ENCODE measurements around the gene JUN. TPM values are rescaled to one million over a fixed set of nuclear protein-coding genes. Genes with fewer than 3 reads are reported as not detected.

JUN gene
- total RNA-seq, 2 experiments from 2014 or later = 12.5 to 13.2 TPM

DNA sequence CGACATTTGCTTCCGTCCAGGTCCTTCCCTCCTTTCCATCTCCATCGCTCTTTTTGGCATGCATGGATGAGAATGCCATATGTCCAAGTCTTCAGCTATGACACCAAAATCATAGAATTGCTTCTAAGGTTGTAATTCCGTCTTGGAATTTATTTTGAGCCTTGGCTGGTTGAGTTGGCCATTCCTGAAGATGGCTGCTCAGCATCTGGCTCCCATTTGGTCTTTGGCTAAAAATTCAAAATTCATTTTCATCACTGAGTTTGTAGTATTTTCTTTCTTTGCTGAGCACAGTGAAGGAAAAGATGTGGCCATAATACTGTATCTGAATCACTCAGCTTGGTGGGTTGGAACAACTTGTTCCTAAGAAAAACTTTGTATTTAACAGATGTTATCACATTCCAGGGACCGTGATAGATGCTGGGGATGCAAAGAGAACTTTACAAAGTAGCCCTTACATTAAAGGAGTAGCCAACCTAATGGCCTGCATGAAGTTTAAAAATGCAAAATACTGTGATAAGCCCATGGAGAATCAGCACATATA lies 15.6 kb downstream of the JUN start:
- CTCF ChIA-PET = interaction anchor here (0.6 to 2.9 kb wide), 8 partner anchors 9 to 931 kb away, joined by 3 to 10 read pairs (median 4); partner anchors contain the start of gene JUN
- Mint-ChIP-seq H3K9me3 (no peaks in the 10 kb centered on the region), H3K27ac (no peak overlapping the region), H3K4me3 (no peak overlapping the region), H3K27me3 (peaks cover 6% of the 10 kb centered on the region), H3K4me1 (ENCODE audit: low read depth) (peaks cover 4% of the 10 kb centered on the region), H3K36me3 (no peaks in the 10 kb centered on the region)
- POLR2A ChIA-PET = interaction anchor here (1.9 kb wide), 1 partner anchor 13 kb away, joined by 5 read pairs; no protein-coding TSS in a partner anchor
- intact Hi-C loops (cut with micrococcal nuclease) = no loop called here
- no peak for DNase-seq

DNA sequence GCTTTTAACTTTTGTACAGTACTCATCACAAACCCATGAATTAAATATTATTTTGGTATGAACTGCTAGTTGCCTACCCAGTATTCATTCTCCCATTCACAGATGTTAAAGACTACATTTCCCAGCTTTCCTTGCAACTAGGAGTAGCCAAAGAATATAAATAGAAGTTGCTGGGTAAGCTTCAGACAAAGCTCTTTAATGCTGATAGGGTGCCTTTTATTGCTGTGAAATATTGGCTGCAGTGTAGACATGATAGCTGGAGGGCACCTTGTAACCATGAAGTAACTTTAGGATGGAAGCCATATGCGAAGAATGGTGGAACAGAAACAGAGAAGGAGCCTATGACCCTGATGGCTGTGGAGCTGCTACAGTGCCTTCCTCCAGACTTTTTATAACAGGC lies 16.7 kb downstream of the JUN start:
- no peak for DNase-seq
- Mint-ChIP-seq H3K36me3 (no peaks in the 10 kb centered on the region), H3K4me3 (no peak overlapping the region), H3K4me1 (ENCODE audit: low read depth) (no peaks in the 10 kb centered on the region), H3K9me3 (no peaks in the 10 kb centered on the region), H3K27me3 (peaks cover 8% of the 10 kb centered on the region), H3K27ac (no peak overlapping the region)
- intact Hi-C loops (cut with micrococcal nuclease) = no loop called here
- POLR2A ChIA-PET = interaction anchor here (1.9 kb wide), 1 partner anchor 12 kb away, joined by 5 read pairs; no protein-coding TSS in a partner anchor
- CTCF ChIA-PET = interaction anchor here (0.6 to 2.9 kb wide), 4 partner anchors 17 to 1127 kb away, joined by 3 to 10 read pairs (median 4); partner anchors contain the start of gene JUN

DNA sequence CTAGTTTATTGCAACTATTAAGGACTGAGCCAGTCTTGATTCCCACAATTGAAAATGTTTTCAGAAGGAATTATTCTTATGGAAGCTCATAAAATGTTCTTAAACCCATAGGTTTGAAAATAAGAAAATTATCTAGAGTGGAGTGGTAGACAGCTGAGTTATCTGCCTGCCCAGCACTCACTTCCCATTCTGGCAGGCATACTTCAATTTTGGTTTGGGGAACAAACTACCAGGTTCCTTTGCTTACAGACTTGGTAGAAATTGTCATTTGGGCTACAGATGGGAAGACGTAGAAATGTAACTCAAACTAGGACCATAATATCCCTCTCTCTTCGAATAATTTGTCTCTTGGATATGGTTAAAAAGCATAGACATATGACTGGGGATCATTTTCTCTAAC lies 18.4 kb downstream of the JUN start:
- H3K9me3 Mint-ChIP-seq = no peaks in the 10 kb centered on the region
- POLR2A ChIA-PET = no interaction called here
- peaks cover 8% of the 10 kb centered on the region for H3K27me3 Mint-ChIP-seq
- intact Hi-C loops (cut with micrococcal nuclease) = no loop called here
- DNase-seq = no peak
- H3K4me3 Mint-ChIP-seq = no peak overlapping the region
- CTCF ChIA-PET = interaction anchor here (1.0 kb wide), 1 partner anchor 26 kb away, joined by 4 read pairs; no protein-coding TSS in a partner anchor
- no peaks in the 10 kb centered on the region for H3K4me1 Mint-ChIP-seq (ENCODE audit: low read depth)
- H3K27ac Mint-ChIP-seq = no peak overlapping the region
- H3K36me3 Mint-ChIP-seq = no peaks in the 10 kb centered on the region

DNA sequence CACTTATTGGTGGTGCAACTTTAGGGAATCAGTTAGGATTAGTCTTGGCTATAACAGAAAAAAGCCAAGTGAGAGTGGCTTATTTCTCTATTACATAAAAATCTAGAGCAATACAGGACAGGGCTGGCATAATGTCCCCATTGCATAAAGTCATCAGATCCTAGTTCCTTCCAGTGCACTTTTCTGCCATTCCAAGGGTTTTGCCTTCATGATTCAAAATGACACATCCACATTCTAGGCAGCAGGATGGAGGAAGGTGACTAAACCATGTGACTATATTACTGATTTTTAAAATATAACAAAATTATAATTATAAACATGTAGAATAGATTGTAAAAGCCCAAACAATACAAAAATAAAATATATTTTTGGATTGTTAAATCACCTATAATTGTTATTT lies 18.8 kb downstream of the JUN start:
- Mint-ChIP-seq H3K36me3 (no peaks in the 10 kb centered on the region), H3K9me3 (no peaks in the 10 kb centered on the region), H3K27me3 (peaks cover 8% of the 10 kb centered on the region), H3K4me1 (ENCODE audit: low read depth) (no peaks in the 10 kb centered on the region), H3K27ac (no peak overlapping the region), H3K4me3 (no peak overlapping the region)
- ChIA-PET CTCF (no interaction called here), POLR2A (no interaction called here)
- intact Hi-C loops (cut with micrococcal nuclease) = no loop called here
- DNase-seq = no peak

DNA sequence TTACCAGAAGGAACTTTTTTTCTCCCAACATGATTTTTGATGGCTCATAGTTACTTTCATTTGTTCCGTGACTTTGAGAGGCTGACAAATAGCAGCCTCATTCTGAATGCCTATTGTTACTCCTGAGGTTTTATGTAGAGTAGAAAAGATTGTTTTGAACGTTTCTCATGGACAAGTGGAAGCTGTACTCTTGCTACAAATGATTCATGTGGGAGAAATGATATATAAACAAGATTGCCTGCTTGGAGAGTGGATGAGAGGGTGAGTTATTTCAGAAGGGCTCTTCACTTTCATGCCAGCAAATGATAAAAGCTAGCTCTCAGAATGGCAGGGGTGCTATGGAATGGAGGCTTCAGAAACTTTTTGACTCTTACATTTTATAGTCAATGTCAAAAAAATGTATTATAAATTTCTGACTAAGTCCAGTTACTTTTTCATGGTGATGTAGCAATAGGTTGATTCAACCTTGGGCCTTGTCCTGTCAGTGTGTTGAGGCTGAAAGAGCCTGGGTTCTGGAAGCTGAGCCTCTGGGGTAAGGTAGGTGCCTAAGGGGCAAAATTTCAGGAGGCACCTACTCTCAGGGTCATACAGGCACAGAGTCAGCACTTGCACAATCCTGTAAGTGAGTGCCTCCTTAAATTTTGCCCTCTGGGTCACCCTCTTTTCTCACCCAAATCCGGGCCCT lies 19.4 kb downstream of the JUN start:
- DNase-seq = no peak
- Mint-ChIP-seq H3K27ac (no peak overlapping the region), H3K4me3 (no peak overlapping the region), H3K27me3 (peaks cover 8% of the 10 kb centered on the region), H3K9me3 (no peaks in the 10 kb centered on the region), H3K4me1 (ENCODE audit: low read depth) (no peaks in the 10 kb centered on the region), H3K36me3 (no peaks in the 10 kb centered on the region)
- intact Hi-C loops (cut with micrococcal nuclease) = no loop called here
- ChIA-PET CTCF (no interaction called here), POLR2A (interaction anchor here (1.9 kb wide), 1 partner anchor 19 kb away, joined by 6 read pairs; the partner anchor contains the start of gene JUN)

DNA sequence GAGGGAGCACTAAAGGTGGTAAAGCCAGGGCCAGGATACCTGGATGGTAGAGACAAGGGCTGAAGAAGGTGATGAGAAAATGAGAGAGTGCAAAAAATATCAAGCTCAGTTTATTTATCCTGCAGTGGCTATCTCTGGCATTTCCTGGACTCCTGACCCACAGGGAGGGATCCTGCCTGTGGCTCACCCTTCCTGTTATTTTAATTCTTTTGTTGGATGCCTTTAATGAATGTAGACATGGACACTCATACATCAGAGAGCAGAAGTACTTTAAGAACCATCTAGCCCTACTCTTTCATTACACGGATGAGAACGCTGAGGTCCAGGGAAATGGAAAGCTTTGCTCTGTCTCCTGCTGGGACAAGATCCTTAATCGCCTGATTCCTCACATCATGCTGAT lies 20.6 kb downstream of the JUN start:
- Mint-ChIP-seq H3K27me3 (peaks cover 6% of the 10 kb centered on the region), H3K36me3 (no peaks in the 10 kb centered on the region), H3K4me1 (ENCODE audit: low read depth) (no peaks in the 10 kb centered on the region), H3K27ac (no peak overlapping the region), H3K9me3 (no peaks in the 10 kb centered on the region), H3K4me3 (no peak overlapping the region)
- ChIA-PET CTCF (interaction anchor here (0.6 kb wide), 1 partner anchor 63 kb away, joined by 3 read pairs; no protein-coding TSS in a partner anchor), POLR2A (interaction anchor here (1.9 kb wide), 1 partner anchor 20 kb away, joined by 6 read pairs; the partner anchor contains the start of gene JUN)
- intact Hi-C loops (cut with micrococcal nuclease) = no loop called here
- DNase-seq = no peak

DNA sequence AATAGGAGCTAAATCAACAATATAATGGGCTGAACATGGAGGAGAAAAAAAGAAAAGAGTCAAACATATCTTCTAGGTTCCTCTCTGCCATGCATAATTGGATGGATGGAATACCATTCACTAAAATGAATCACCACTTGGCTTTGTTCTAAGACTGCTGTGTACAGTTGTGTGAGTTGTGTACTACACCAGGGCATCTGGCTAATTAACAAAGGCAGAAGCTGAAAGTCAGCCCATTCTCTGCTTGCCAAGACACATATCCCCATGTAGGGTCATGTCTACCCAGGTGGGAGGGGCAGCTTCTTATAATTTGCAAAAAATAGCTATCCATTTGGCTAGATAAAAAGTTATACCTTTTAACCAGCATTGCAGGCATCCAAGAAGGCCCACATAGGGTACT lies 21.0 kb downstream of the JUN start:
- Mint-ChIP-seq H3K4me3 (no peak overlapping the region), H3K4me1 (ENCODE audit: low read depth) (no peaks in the 10 kb centered on the region), H3K27ac (no peak overlapping the region), H3K9me3 (no peaks in the 10 kb centered on the region), H3K27me3 (peaks cover 6% of the 10 kb centered on the region), H3K36me3 (no peaks in the 10 kb centered on the region)
- CTCF ChIA-PET = interaction anchor here (0.6 kb wide), 1 partner anchor 62 kb away, joined by 3 read pairs; no protein-coding TSS in a partner anchor
- no peak for DNase-seq
- intact Hi-C loops (cut with micrococcal nuclease) = no loop called here
- POLR2A ChIA-PET = interaction anchor here (1.9 kb wide), 1 partner anchor 21 kb away, joined by 6 read pairs; the partner anchor contains the start of gene JUN

DNA sequence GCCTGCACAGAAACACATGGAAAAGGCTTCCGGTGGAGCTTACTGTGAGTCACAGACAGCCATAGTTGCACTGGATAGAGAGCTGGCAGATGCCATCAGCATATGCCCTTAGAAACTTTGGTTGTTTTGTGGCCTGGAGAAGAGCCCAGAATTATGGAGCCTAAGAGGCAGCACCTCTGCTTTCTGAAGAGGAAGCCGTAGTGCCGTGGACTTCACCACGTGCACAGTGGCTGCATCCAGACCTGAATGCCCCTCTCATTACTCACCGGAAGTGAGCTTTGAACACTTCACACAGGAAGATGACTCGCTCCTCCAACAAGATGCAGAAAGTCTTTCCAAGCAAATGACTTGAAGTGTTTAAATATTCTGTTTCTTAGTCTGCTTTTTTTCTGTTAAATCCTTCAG lies 28.4 kb downstream of the JUN start:
- ChIA-PET CTCF (interaction anchor here (1.1 to 1.6 kb wide), 3 partner anchors 13 to 943 kb away, joined by 3 to 8 read pairs (median 4); partner anchors contain the start of gene JUN), POLR2A (interaction anchor here (1.0 to 3.0 kb wide), 6 partner anchors 12 to 677 kb away, joined by 3 to 17 read pairs (median 4); partner anchors contain the start of gene JUN)
- intact Hi-C loops (cut with micrococcal nuclease) = loop anchor here (1.0 to 2.0 kb wide), 2 partner anchors 29 to 57 kb away; partner anchors contain the start of gene JUN
- Mint-ChIP-seq H3K4me3 (no peak overlapping the region), H3K9me3 (no peaks in the 10 kb centered on the region), H3K27me3 (no peaks in the 10 kb centered on the region), H3K27ac (peak overlapping the region; percentile 78), H3K4me1 (ENCODE audit: low read depth) (peaks cover 44% of the 10 kb centered on the region), H3K36me3 (no peaks in the 10 kb centered on the region)
- DNase-seq = peak; percentile 80

DNA sequence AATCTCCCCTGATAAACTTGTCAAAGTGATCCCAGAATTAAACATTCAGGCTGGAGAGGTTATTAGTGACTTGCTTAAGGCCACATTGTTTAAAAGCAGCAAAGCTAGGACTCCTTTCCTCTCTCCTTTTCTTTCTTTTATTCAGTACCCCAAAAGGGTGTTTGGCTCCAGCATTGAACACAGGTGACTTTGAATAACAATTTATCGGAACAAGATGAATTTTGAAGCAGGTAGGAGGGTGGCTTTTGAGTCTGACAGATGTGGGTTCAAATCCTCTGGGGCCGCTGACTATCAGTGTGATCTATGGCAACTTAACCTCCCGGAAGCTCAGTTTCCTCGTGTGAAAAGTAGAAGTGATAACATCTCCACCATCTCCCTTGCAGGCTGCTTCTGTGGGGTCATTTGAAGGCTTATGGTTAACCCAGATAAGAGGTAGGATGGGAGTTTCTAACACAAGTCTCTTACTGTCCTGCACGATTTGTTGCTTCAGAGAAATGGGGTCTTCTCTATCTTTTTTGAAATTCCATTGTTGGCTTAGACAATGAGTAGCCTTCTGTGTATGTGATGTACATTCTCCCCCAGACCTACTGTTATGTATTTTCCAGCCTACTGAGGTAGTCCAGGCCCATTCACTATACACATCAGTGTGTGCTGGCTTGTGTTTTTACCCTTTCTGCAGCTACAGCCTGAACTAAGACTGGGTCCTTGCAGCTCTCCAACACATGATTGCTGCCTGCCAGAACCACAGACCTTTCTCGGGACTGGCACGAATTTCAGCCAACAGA lies 29.0 kb downstream of the JUN start:
- Mint-ChIP-seq H3K9me3 (no peaks in the 10 kb centered on the region), H3K36me3 (no peaks in the 10 kb centered on the region), H3K27ac (peak overlapping the region; percentile 78), H3K27me3 (no peaks in the 10 kb centered on the region), H3K4me3 (no peak overlapping the region), H3K4me1 (ENCODE audit: low read depth) (peaks cover 44% of the 10 kb centered on the region)
- ChIA-PET CTCF (interaction anchor here (1.1 to 1.6 kb wide), 3 partner anchors 14 to 944 kb away, joined by 3 to 8 read pairs (median 4); partner anchors contain the start of gene JUN), POLR2A (interaction anchor here (1.0 to 3.0 kb wide), 5 partner anchors 12 to 678 kb away, joined by 3 to 17 read pairs (median 4); partner anchors contain the start of gene JUN)
- no peak for DNase-seq
- intact Hi-C loops (cut with micrococcal nuclease) = loop anchor here (1.0 to 2.0 kb wide), 2 partner anchors 29 to 56 kb away; partner anchors contain the start of gene JUN

DNA sequence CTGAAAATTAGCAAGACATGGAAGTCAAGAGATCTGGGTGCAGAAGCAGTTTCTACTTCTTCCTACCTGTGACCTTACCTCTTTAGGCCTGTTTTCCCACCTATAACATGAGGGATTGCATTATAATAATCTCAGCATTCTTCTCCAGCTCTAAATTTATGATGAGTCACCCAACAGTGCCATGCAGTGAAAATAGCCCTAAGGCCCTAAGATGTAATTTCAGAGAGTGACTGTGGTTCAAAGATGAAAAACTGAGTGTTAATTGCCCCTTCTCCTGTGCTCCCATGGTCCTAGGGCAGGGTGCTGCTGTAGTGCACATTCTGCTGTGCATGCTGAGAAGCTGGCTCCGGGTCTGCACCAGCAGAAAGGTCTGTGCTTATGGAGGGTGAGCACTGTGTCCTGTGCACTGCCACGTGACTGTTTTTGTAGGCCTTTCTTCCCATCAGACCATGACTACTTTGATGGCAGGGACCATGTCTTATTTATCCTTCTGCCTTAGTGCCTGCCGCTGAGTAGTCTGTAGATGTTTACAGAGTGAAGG lies 29.7 kb downstream of the JUN start:
- POLR2A ChIA-PET = interaction anchor here (1.7 to 3.0 kb wide), 3 partner anchors 13 to 30 kb away, joined by 4 to 17 read pairs (median 5); partner anchors contain the start of gene JUN
- CTCF ChIA-PET = interaction anchor here (0.7 to 1.6 kb wide), 3 partner anchors 13 to 945 kb away, joined by 3 to 8 read pairs (median 6); partner anchors contain the start of gene JUN
- H3K9me3 Mint-ChIP-seq = no peaks in the 10 kb centered on the region
- peaks cover 44% of the 10 kb centered on the region for H3K4me1 Mint-ChIP-seq (ENCODE audit: low read depth)
- H3K4me3 Mint-ChIP-seq = no peak overlapping the region
- no peaks in the 10 kb centered on the region for H3K27me3 Mint-ChIP-seq
- no peak for DNase-seq
- intact Hi-C loops (cut with micrococcal nuclease) = loop anchor here (2.0 kb wide), 1 partner anchor 55 kb away; no protein-coding TSS in a partner anchor
- H3K27ac Mint-ChIP-seq = peak overlapping the region; percentile 78
- H3K36me3 Mint-ChIP-seq = no peaks in the 10 kb centered on the region

DNA sequence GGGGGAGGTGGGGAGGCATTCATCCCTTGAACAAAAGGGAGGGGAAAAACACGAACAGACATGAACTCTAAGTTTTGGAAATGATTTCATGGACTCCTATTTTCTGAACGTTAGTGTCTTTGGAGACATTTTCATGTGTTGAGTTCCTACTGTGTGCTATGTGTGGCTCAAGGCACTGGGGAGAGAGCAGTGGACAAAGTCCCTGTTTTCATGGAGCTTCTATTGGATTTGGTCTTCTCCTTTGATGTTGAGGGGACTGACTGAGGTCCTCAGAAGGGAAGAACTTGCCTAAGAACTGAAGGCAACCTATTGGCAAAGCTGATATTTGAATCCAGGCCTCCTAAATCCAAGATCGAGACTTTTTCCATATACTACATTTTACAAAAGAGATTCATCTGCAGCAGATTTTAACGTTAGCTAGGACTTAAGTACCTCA lies 30.4 kb downstream of the JUN start:
- no peaks in the 10 kb centered on the region for H3K36me3 Mint-ChIP-seq
- no peaks in the 10 kb centered on the region for H3K9me3 Mint-ChIP-seq
- H3K4me3 Mint-ChIP-seq = no peak overlapping the region
- DNase-seq = no peak
- H3K27ac Mint-ChIP-seq = no peak overlapping the region
- ChIA-PET CTCF (interaction anchor here (0.7 kb wide), 1 partner anchor 12 kb away, joined by 6 read pairs; no protein-coding TSS in a partner anchor), POLR2A (no interaction called here)
- intact Hi-C loops (cut with micrococcal nuclease) = no loop called here
- H3K4me1 Mint-ChIP-seq (ENCODE audit: low read depth) = peaks cover 44% of the 10 kb centered on the region
- no peaks in the 10 kb centered on the region for H3K27me3 Mint-ChIP-seq
